ENCODE measurements around the gene PACS2.

Gene PACS2

GRCh38 chr14:105375635-105376057 lies 61.1 kb downstream of the PACS2 start:
- DNase-seq, result no peak

- no peak for DNase-seq
These were observed 62.2 kb downstream of the PACS2 start for GRCh38 chr14:105376521-105377440.

- DNase-seq, result no peak
These were observed 63.1 kb downstream of the PACS2 start for GRCh38 chr14:105377555-105378182.

- no peak for DNase-seq
These were observed 63.7 kb downstream of the PACS2 start for GRCh38 chr14:105378199-105378598.

- no peak for DNase-seq
These were observed 64.5 kb downstream of the PACS2 start for GRCh38 chr14:105378873-105379685.

- no peak for DNase-seq
These were observed 65.4 kb downstream of the PACS2 start for GRCh38 chr14:105379946-105380345.

GRCh38 chr14:105380756-105381155 lies 66.2 kb downstream of the PACS2 start:
- no peak for DNase-seq

- DNase-seq, result no peak
These were observed 67.1 kb downstream of the PACS2 start for GRCh38 chr14:105381446-105382342.

GRCh38 chr14:105382343-105383082 lies 68.0 kb downstream of the PACS2 start:
- DNase-seq, result no peak

- no peak for DNase-seq
These were observed 68.7 kb downstream of the PACS2 start for GRCh38 chr14:105383083-105383730.

- DNase-seq, result no peak
These were observed 69.6 kb downstream of the PACS2 start for GRCh38 chr14:105384041-105384557.

GRCh38 chr14:105384605-105385321 lies 70.2 kb downstream of the PACS2 start:
- no peak for DNase-seq

- DNase-seq, result no peak
These were observed 70.7 kb downstream of the PACS2 start for GRCh38 chr14:105385322-105385637.

- no peak for DNase-seq
These were observed 71.3 kb downstream of the PACS2 start for GRCh38 chr14:105385698-105386365.

- no peak for DNase-seq
These were observed 72.3 kb downstream of the PACS2 start for GRCh38 chr14:105386581-105387529.

GRCh38 chr14:105387530-105387922 lies 73.0 kb downstream of the PACS2 start:
- no peak for DNase-seq

- DNase-seq, result no peak
These were observed 73.8 kb downstream of the PACS2 start for GRCh38 chr14:105388110-105388951.

Data from NCI-H2081 (cell line).